Measurements from ENCODE around the gene EFCAB9. TPM values are rescaled to one million over a fixed set of nuclear protein-coding genes. Genes with fewer than 3 reads are reported as not detected.
"Not testable (repeated sequence)": the region's sequence is repeated elsewhere in the genome, so short reads cannot be mapped to it uniquely, and the experiment has no call there.

Gene EFCAB9
- not detected in 2 replicates for total RNA-seq

DNA sequence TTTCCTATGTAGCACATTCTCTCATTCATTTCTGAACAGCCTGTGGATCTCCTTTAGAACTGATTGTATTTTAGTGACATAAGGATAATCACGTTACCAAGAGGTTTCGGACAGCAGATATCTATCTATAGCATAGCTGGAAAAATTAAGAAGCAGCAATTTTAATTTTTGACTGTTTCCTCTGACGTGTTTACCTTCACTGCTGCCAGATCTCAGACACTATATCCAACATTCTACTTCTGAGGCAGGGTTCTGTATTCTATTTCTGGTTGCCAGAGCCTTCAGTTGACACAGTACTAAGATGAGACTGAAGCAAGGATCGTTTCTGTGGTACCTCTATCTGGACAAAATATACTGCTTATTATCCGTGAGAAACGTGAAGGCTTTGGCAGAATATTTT is at the start of gene EFCAB9:
Gene EFCAB9, plus strand, starts transcription at position 301 of the 400 bp plus-strand sequence. Its CDS starts 1 bp downstream, at position 302.
- H3K4me3 Mint-ChIP-seq (ENCODE audit: low read depth): no peak within 1 kb of the TSS
- DNase-seq (ENCODE audit: low spot score): no peak
- no peaks in the 10 kb centered on the region for H3K9me3 Mint-ChIP-seq
- intact Hi-C loops (cut with micrococcal nuclease): no loop called here
- H3K27ac Mint-ChIP-seq: no peak within 1 kb of the TSS
- H3K36me3 Mint-ChIP-seq (ENCODE audit: low read depth): no peaks in the 10 kb centered on the region
- H3K4me1 Mint-ChIP-seq (ENCODE audit: low read depth): no peaks in the 10 kb centered on the region
- peaks cover 29% of the 10 kb centered on the region for H3K27me3 Mint-ChIP-seq (ENCODE audit: low read depth)

DNA sequence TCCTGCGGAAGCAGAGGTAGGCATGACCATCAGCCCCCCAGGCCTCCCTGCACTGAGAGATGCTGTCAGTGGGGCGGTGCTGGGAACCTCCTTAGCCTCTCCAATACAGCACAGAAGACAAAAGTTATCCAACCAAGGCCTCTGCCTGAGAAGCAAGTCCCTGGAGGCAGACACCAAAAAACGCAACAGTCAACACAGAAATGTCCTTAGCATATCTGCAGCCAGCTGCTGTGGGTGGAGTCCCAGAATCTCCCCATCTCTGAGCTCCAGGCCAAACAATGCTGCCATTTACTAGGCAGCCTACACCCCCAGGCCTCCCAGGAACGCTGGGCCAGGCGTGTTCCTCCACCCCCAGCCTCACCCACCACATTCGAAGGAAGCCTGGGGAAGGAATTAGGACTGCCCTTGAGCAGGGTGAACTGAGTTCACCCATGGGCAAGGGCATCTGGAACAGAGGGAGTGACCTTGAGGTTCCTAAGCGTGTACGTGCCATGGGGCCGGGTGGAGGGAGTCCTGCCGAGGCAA is 49.6 kb upstream of the EFCAB9 start:
- Mint-ChIP-seq H3K4me1 (ENCODE audit: low read depth) (peaks cover 27% of the 10 kb centered on the region), H3K27me3 (ENCODE audit: low read depth) (no peaks in the 10 kb centered on the region), H3K4me3 (ENCODE audit: low read depth) (no peak overlapping the region), H3K9me3 (no peaks in the 10 kb centered on the region), H3K36me3 (ENCODE audit: low read depth) (peaks cover 55% of the 10 kb centered on the region), H3K27ac (peak overlapping the region; percentile 43)
- no peak for DNase-seq (ENCODE audit: low spot score)
- intact Hi-C loops (cut with micrococcal nuclease): no loop called here

DNA sequence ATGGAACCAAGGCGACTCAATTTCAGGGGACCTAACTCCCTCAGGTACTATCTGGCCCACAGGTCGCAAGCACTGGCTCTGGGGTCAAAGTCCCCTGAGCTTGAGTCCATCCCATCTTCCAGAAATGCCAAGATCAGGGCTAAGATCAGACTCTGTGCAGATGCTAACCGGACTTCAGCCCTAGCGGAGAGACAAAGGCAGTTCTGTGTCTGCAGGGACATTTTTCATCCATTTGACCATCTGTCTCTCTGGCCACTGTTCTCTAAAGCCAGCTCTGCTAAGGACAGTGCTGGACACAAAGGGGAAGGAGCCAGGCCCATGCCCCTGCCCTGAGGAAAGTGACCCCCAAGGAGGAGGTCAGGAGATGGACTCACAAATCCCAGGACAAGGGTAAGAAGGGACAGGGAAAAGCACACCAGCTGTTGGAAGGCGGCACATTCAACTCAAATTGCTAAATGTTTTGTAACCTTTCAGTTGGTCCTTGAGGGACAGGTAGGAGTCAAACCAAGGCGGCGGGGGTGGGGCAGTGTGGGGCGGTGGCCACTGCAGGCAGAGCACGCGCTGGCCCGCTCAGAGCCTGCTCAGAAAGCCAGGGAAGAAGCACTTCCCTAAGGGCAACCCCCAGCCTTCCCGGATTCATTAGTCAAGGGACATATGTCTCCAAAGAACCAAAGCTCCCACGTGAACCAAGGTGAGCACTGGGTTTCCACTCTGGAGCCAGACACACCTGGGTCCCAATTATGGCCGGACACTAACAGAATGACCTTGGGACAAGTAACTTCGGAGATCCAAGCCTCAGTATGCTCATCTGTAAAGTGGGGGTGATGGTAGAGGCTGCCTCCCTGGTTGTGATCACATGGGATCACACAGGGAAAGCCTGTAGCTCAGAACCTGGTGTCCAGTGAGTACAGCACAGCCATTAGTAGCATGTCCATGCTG is 48.8 kb upstream of the EFCAB9 start:
- Mint-ChIP-seq H3K27ac (peak overlapping the region; percentile 22), H3K27me3 (ENCODE audit: low read depth) (no peaks in the 10 kb centered on the region), H3K4me1 (ENCODE audit: low read depth) (peaks cover 22% of the 10 kb centered on the region), H3K36me3 (ENCODE audit: low read depth) (peaks cover 49% of the 10 kb centered on the region), H3K9me3 (no peaks in the 10 kb centered on the region), H3K4me3 (ENCODE audit: low read depth) (no peak overlapping the region)
- no peak for DNase-seq (ENCODE audit: low spot score)
- intact Hi-C loops (cut with micrococcal nuclease): no loop called here

DNA sequence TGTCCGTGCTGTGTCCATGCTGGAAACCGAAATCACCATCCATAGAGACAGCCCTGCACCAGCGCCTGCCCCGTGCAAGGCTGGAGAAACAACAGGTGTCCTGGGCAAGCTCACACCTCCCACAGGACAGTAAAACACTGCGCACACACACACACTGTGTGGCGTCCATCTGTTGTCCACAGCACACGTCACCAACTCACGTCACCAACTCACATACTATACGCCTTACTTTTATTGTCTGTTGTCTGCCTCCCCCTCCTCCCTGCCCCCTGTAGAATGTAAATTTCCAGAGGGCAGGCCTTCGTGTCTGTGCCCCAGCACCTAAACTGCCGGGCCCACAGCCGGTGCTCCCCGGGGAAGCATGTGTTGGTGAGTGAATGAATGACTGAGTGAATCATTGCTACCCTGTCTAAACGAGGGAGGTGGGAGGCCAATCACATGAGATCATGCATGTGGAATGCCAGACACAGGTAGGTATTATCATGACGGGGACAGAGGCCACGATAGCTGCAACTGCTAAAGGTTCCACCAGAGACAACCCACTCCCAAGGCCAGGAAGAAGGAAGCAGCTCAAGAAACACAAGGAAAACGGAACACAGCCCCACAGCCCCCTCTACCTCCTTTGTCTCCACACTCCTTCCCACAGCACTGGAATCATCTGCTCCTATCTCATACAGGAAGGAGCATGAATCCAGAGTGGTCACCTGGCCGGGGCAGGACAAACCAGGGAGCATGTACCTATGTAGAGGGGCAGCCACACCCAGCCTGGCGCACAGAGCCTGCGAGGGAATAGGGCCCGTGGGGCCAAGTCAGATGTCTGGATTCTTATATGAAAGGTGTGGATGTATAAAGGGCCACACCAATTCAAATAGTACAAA is 47.9 kb upstream of the EFCAB9 start:
- Mint-ChIP-seq H3K4me1 (ENCODE audit: low read depth) (peaks cover 26% of the 10 kb centered on the region), H3K9me3 (no peaks in the 10 kb centered on the region), H3K36me3 (ENCODE audit: low read depth) (peaks cover 50% of the 10 kb centered on the region), H3K4me3 (ENCODE audit: low read depth) (no peak overlapping the region), H3K27ac (peak overlapping the region; percentile 43), H3K27me3 (ENCODE audit: low read depth) (no peaks in the 10 kb centered on the region)
- DNase-seq (ENCODE audit: low spot score): no peak
- intact Hi-C loops (cut with micrococcal nuclease): no loop called here

DNA sequence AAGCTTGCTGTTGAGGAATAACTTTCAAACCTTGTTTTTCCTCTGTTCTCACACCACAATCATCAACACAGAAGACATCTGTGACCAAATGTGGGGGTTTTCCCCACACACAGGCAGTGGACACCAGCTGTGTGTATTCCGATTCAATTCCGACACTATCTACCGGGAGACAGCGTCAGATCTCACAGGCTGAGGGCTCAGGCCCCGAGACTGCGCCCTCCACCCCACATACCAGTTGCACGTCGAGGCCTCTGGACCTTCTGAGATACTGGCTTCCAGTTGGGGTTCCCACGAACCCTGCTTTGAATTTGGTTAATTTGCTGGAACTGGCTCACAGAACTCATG is 47.3 kb upstream of the EFCAB9 start:
- Mint-ChIP-seq H3K4me1 (ENCODE audit: low read depth) (peaks cover 29% of the 10 kb centered on the region), H3K36me3 (ENCODE audit: low read depth) (peaks cover 53% of the 10 kb centered on the region), H3K27ac (no peak overlapping the region), H3K4me3 (ENCODE audit: low read depth) (no peak overlapping the region), H3K27me3 (ENCODE audit: low read depth) (no peaks in the 10 kb centered on the region), H3K9me3 (no peaks in the 10 kb centered on the region)
- intact Hi-C loops (cut with micrococcal nuclease): no loop called here
- DNase-seq (ENCODE audit: low spot score): no peak

DNA sequence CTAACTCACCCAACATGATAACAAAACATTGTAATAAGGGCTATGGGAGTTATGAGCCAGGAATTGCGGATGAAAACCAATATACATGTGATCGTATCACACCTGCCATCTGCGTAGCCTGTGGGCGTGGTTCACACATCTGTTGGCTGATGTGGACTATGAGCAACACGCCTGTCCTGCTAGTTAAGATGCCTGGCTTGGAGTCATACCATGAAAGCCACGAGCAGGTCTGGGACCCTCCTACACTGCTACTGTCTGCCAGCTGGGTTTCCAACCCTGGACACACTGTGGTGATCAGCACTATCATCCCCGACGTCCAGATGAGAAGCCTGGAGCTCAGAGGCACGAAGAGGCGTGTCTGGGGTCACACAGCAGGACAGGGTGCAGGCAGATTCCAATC is 46.1 kb upstream of the EFCAB9 start:
- intact Hi-C loops (cut with micrococcal nuclease): no loop called here
- Mint-ChIP-seq H3K27me3 (ENCODE audit: low read depth) (no peaks in the 10 kb centered on the region), H3K4me1 (ENCODE audit: low read depth) (peaks cover 35% of the 10 kb centered on the region), H3K4me3 (ENCODE audit: low read depth) (no peak overlapping the region), H3K9me3 (no peaks in the 10 kb centered on the region), H3K36me3 (ENCODE audit: low read depth) (peaks cover 58% of the 10 kb centered on the region), H3K27ac (no peak overlapping the region)
- DNase-seq (ENCODE audit: low spot score): no peak

DNA sequence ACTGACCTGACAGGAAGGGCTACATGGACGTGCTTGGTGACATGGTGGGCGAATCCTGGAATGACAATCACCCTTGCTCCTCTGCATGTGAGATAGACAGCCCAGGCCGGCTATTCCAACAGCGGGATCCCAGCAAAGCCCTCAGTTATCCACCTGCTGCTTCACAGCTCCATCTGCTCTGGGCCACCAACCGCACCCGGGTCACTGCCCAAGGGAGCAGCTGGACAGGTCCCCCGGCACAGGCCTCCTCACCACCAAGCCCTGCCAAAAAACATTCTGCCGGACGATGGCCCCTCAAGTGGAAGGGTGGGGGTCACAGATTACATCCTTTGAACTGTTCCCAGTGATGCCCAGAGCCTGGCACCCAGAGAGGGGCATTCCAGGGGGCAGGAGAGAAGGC is 45.6 kb upstream of the EFCAB9 start:
- H3K27ac Mint-ChIP-seq: no peak overlapping the region
- no peak for DNase-seq (ENCODE audit: low spot score)
- no peaks in the 10 kb centered on the region for H3K27me3 Mint-ChIP-seq (ENCODE audit: low read depth)
- H3K4me3 Mint-ChIP-seq (ENCODE audit: low read depth): no peak overlapping the region
- no peaks in the 10 kb centered on the region for H3K9me3 Mint-ChIP-seq
- peaks cover 37% of the 10 kb centered on the region for H3K4me1 Mint-ChIP-seq (ENCODE audit: low read depth)
- intact Hi-C loops (cut with micrococcal nuclease): no loop called here
- H3K36me3 Mint-ChIP-seq (ENCODE audit: low read depth): peaks cover 63% of the 10 kb centered on the region

DNA sequence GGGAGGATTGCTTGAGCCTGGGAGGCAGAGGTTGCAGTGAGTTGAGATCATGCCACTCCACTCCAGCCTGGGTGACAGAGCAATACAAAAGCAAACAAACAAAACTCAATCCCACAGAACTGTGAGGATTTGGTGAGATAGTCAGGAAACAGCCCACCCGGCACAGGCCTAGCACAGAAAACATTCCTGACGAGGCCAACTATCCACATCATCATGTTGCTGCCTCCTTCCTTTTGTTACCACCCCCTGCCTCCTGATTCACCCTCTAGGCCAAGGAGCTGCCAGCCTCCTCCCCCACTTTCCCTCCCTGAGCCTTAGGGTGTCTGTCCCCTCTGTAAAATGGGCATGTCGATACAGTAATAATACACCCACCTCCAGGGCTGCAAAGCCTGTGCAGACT is 44.9 kb upstream of the EFCAB9 start:
- Mint-ChIP-seq H3K4me1 (ENCODE audit: low read depth) (peaks cover 39% of the 10 kb centered on the region), H3K27ac (no peak overlapping the region), H3K27me3 (ENCODE audit: low read depth) (no peaks in the 10 kb centered on the region), H3K36me3 (ENCODE audit: low read depth) (peaks cover 67% of the 10 kb centered on the region), H3K4me3 (ENCODE audit: low read depth) (no peak overlapping the region), H3K9me3 (no peaks in the 10 kb centered on the region)
- DNase-seq (ENCODE audit: low spot score): no peak
- intact Hi-C loops (cut with micrococcal nuclease): no loop called here

DNA sequence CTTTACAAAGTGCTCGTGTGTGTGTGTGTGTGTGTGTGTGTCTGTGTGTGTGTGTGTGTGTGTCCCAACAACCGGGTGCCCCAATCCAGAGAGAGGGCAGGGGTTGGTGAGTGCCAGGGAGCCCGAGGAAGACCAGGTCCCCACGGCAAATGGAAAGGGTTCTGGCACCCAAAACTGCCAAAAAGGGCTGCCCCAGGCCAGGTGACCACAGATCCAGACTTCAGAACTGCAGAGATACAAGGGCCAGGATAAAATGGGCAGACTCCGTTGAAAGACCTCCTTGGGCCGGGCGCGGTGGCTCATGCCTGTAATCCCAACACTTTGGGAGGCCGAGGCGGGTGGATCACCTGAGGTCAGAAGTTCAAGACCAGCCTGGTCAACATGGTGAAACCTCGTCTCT is 44.5 kb upstream of the EFCAB9 start:
- H3K27me3 Mint-ChIP-seq (ENCODE audit: low read depth); H3K4me3 Mint-ChIP-seq (ENCODE audit: low read depth); DNase-seq (ENCODE audit: low spot score); H3K9me3 Mint-ChIP-seq; intact Hi-C loops (cut with micrococcal nuclease): not testable (repeated sequence)
- peaks cover 40% of the 10 kb centered on the region for H3K4me1 Mint-ChIP-seq (ENCODE audit: low read depth)
- H3K27ac Mint-ChIP-seq: peak overlapping the region; percentile 32
- H3K36me3 Mint-ChIP-seq (ENCODE audit: low read depth): peaks cover 71% of the 10 kb centered on the region

DNA sequence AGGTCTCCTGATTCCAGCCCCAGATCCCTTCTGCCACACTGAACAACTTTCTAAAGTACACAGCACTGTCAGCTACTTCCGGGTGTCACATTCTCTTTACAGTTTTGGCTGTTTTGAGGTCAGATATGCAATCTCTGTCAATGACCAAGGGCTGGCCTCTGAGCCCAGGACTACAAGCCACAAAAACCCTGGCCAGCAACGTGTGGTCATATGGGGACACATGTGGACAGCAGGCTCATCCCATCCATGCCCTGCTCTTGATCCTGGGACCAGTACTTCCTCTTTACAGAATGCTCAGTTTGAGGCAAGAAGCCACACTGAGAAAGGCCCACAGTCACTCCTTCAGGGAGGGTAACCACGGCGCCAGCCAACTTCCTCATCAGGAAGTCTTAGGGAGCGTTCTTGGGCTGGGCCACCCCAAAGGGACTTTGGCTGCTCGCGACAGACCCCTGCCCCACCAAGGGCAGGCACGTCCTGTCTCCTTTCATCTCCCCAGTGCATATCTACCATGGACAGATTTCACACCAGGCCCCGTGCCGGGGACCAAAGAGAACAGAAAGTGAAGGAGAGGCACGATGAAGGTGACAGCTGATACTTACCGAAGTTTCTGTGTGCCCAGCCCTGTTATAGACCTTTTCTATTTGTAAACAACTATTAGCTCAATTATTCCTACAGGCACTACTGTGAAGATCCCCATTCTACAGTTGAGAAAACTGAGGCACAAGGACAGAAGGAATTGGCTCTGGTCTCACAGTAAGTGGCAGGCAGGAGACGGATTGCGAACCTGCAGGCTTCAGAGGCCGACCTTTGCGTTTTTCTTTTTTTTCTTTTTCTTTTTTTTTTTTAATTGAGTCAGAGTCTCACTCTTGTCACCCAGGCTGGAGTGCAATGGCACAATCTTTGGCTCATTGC is 43.2 kb upstream of the EFCAB9 start:
- Mint-ChIP-seq H3K36me3 (ENCODE audit: low read depth) (peaks cover 78% of the 10 kb centered on the region), H3K9me3 (no peaks in the 10 kb centered on the region), H3K27ac (peak overlapping the region; percentile 85), H3K4me3 (ENCODE audit: low read depth) (peak overlapping the region; percentile 55), H3K4me1 (ENCODE audit: low read depth) (peaks cover 43% of the 10 kb centered on the region), H3K27me3 (ENCODE audit: low read depth) (no peaks in the 10 kb centered on the region)
- intact Hi-C loops (cut with micrococcal nuclease): loop anchor here (2.0 kb wide), 1 partner anchor 38 kb away; the partner anchor contains the start of gene STK10
- no peak for DNase-seq (ENCODE audit: low spot score)

DNA sequence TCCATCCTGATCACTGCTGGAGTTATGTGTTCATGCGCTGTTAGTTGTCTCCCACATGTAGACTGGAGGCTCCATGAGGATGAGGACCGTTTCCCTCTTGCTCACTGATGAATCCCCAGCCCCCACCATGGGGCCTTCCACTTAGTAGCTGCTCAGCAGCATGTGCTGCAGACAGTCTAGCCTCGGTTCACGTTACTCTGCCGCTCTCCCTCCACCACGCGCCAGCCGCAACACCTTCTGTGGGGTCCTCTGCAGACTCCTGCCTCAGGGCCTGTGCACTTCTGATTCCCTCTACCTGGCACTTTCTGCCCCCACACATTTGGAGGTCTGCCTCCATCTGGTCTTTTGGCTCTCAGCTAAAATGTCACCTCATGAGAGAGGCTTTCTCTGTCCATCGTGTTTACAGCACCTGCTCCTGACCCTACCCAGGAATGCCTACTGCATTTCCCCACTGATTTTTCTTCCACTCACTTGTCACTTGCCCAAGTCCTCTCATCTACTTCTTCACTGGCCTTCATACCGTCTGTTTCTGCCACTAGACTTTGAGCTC is 42.2 kb upstream of the EFCAB9 start:
- Mint-ChIP-seq H3K4me3 (ENCODE audit: low read depth) (peak overlapping the region; percentile 44), H3K27me3 (ENCODE audit: low read depth) (no peaks in the 10 kb centered on the region), H3K36me3 (ENCODE audit: low read depth) (peaks cover 81% of the 10 kb centered on the region), H3K4me1 (ENCODE audit: low read depth) (peaks cover 41% of the 10 kb centered on the region), H3K27ac (peak overlapping the region; percentile 85), H3K9me3 (no peaks in the 10 kb centered on the region)
- DNase-seq (ENCODE audit: low spot score): no peak
- intact Hi-C loops (cut with micrococcal nuclease): loop anchor here (2.0 kb wide), 1 partner anchor 37 kb away; the partner anchor contains the start of gene STK10

DNA sequence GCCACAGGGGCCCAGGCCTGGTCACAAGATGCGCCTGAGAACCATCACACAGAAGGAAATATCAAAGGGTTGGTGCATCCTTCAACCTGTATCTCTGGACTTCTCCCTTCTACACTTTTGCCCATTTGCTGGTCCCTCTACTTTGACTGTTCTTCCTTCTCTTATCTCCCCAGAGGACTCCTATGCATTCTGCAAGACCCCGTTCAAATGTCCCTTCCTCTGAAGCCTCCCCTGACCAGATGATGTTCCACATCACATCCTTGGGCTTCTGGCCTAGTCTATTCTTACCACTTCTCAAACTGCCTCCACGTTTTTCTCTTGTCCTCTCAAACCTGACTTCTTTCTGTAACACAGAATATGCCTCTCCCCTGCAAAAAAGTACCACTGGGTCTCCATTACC is 40.3 kb upstream of the EFCAB9 start:
- H3K4me1 Mint-ChIP-seq (ENCODE audit: low read depth): peaks cover 44% of the 10 kb centered on the region

More for the DNA sequence above, 40.3 kb upstream of the EFCAB9 start:
- Mint-ChIP-seq H3K9me3 (no peaks in the 10 kb centered on the region), H3K4me3 (ENCODE audit: low read depth) (no peak overlapping the region), H3K27me3 (ENCODE audit: low read depth) (no peaks in the 10 kb centered on the region), H3K36me3 (ENCODE audit: low read depth) (peaks cover 81% of the 10 kb centered on the region), H3K27ac (peak overlapping the region; percentile 56)
- DNase-seq (ENCODE audit: low spot score): no peak
- intact Hi-C loops (cut with micrococcal nuclease): no loop called here
